Stimulated activated CD4-positive, alpha-beta T cell treated with anti-CD3 and anti-CD28 coated beads, Interleukin-1b, Interleukin-23, amount 100 ng/mL, for 1 hour (primary cell): ENCODE measurements around the gene WFIKKN1.
A peak's percentile ranks its signal among the peaks of the same experiment; 100 is the strongest.

Experiments
- DNase-seq, 2 donors: peaks; one replicate each; pipeline ENCODE4 v3.0.0-alpha.2; 2020; ENCODE audit warnings: low read depth in 2 of 2

WFIKKN1 gene

DNA sequence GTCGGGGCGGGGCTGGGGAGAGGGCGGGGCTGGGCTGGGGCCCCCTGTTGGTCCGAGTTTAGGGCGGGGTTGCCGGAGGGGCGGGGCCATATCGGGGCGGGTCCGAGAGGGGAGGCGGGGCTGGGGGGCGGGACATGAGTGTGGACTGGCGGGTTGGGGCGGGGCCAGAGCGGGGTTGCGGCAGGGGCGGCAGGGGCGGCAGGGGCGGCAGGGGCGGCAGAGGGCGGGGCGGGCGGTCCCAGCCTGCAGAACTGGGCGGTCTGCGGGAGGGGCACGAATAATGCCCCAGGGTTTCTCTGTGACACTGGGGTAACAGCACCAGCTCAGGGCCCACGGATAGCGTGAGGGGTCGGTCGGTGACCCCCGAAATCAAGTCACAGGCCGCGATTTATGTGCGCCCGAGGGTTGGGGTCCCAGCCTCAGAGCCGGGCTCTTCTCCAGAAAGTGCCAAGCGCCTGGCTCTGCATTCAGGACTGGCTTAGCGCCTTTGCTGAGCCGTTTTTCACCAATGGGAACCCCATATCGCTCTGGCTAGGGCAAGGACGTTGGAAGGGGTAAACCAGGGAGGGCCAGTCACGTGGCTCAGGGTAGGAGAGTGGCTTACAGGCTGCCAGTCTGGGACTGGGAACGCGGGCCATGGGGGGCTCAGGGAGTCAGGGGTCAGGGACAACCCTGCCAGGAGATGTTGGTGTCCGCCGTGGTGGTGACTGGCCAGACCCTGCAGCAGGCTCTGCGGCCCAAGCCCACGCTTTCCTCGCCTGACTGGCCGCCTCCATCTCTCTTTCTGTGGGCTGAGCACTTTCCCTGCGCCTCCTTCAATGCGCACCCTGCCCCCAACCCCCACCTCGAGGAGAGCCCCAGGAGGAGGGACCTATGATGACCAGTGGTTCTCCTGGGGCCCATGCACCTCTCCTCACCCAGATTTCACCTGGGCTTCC is 6.6 kb downstream of the WFIKKN1 start:
- peak; percentile 81 to 86 for DNase-seq

DNA sequence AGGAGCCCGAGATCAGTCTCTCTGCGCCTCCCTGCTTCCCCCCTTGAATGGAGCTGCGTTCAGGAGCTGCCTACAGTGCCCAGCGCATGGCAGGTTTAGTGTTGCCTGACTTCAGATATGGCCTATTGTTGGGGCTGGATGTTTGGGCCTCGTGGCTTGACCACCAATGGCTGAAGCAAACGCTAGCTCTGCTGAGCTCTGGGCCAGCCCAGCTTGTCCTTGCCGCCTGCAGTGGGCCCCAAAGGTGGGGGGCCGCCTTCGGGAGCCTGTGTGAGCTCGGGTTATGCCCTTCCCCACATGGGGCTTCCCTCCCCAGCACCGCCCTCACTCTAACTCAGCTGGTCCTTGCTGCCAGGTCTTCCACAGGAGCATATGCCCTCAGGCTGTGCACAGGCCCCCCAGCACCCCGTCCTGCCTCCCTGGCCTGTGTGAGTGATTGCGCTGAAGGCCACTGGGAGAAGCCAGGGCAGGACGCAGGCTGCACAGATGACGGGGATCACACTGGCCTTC is 7.3 kb downstream of the WFIKKN1 start:
- no peak for DNase-seq

DNA sequence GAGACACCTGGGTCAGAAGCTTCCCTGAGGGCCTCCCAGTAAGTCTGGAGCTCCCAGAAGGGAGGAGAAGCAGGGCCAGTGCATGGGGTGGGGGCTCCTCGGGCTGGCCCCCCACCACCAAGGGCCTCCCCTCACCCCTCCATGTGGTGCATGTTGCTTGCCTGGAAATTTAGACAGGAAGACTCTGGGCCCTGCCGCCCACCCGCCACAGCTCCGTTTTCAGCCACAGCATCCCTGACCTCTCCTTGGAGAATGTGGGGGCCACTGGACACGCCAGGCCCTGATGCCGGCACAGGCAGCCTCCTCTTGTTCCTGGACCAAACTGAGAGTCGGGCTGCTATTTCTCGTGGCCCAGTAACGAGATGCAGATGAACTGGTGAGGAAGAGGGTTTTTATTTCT is 8.1 kb downstream of the WFIKKN1 start:
- DNase-seq = no peak

DNA sequence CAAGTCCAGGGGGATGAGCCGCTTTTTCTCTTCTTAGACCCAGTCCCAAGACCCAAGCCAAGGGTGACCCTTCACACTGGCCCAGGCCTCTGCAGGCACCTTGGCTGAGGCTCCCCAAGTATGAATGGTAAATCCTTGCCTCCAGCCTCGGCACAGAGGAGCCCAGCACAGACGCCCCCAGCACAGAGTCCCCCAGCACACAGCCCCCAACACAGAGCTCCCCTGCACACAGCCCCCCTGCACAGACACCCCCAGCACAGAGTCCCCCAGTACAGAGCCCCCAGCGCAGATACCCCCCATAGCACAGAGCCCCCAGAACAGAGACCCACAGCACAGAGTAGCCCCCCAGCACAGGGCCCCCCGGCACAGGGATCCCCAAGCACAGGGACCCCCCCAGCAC is 9.8 kb downstream of the WFIKKN1 start:
- DNase-seq = no peak

DNA sequence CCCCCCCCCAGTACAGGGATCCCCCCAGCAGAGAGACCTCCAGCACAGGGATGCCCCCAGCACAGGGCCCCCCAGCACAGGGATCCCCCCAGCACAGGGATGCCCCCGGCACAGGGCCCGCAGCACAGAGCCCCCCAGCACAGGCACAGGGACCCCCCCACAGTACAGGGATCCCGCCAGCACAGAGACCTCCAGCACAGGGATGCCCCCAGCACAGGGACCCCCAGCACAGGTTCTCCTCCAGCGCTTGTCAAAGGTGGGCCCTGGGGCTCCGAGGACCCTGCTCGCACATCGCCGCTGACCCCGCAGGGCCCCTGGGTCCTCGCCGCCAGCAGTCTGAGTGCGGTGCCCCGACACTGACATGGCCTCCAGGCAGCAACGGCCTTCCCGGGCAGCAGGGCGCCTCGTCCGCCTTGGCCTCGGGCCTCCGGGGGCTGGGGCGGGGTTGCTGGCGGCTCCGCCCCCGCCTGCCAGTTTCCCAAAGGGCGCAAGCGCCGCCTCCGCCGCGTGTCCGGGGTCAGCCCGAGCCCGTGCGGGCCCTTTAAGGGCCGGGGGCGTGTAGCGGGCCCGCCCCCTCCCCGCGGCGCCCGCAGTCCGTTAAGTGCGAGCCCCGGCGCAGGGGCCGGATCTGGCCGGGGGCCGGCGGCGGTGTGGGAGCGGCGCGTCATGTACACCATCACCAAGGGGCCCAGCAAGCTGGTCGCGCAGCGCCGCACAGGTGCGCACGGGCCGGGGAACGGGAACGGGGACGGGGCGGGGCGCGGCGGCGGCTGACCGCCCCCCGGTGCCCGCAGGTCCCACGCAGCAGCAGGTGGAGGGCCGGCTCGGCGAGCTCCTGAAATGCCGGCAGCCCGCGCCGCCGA is 10.8 kb downstream of the WFIKKN1 start, which contains the start of gene MCRIP2:
MCRIP2 (plus strand) TSS at position 503 of the 863 bp plus-strand sequence; CDS start at position 667, 164 bp downstream.
- peak; percentile 23 to 45 for DNase-seq

DNA sequence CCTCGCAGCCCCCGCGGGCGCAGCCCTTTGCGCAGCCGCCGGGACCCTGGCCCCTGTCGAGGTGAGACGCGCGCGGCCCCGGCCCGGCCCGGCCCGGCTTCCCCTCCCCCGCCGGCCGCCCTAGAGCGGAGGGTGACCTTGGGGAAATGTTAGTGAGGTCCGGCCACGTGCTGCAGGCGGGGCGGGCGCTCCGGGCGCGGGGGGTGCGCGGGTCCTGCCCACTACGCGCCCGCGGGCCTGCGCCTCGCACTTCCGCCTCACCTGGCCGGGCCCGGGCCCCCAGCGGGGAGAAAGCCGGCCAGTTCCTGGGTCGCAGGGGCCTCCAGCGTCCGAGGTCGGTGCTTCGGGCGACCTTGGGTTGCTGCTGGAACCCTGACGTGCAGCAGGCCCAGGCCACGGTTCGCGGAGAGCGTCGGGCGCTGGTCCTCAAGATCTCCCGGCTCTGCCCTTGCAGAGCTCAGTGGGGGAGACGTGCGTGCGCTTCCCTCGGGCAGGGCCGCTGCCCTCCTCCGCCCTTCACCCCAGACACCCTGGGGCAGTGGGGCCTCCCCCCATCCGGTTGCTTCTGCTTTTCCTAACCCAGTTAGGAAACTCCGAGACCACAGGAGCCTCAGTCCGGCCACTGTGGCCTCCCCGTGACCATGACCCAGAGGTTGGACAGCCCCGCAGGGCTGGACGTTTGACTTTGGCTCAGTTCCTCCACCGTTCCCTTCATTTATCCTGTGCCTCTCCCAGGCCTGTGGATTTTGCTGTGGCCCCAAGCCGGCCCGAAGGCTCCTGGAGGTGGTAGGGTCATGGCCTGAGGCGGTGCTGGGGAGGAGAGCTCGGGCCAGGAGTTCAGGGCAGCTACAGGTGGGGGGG is 11.6 kb downstream of the WFIKKN1 start:
- DNase-seq = no peak

DNA sequence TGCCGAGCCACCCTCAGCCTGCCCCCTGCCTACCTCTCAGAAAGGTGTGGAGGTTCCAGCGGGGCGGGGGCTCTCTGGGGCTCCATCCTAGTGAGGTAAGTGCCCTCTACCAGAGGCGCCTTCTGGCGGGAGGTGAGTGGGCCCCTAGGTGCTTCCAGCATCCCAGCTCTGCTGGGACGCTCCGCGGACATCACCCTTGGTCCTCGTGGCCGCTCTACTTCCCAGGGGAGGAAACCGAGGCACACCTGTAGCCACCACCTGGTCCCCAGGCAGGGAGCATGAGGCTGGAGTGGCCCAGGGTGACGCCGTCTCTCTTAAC is 12.2 kb downstream of the WFIKKN1 start:
- DNase-seq = no peak

DNA sequence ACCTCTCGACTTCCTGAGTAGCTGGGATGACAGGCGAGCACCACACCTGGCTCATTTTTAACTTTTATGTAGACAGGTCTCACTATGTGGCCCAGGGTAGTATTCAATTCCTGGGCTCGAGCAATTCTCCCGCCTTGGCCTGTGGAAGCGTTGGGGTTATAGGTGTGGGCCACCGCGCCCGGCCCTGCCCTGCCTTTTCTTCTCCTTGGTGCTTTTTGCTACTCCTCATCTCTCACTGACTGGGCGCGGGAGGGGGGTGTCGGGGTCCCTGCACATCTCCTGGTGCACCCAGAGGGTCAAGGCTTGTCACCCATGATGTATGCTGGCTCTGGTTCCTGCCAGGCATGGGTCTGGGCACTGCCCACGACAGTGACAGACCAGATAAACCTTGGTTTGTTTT is 13.8 kb downstream of the WFIKKN1 start:
- DNase-seq = no peak

DNA sequence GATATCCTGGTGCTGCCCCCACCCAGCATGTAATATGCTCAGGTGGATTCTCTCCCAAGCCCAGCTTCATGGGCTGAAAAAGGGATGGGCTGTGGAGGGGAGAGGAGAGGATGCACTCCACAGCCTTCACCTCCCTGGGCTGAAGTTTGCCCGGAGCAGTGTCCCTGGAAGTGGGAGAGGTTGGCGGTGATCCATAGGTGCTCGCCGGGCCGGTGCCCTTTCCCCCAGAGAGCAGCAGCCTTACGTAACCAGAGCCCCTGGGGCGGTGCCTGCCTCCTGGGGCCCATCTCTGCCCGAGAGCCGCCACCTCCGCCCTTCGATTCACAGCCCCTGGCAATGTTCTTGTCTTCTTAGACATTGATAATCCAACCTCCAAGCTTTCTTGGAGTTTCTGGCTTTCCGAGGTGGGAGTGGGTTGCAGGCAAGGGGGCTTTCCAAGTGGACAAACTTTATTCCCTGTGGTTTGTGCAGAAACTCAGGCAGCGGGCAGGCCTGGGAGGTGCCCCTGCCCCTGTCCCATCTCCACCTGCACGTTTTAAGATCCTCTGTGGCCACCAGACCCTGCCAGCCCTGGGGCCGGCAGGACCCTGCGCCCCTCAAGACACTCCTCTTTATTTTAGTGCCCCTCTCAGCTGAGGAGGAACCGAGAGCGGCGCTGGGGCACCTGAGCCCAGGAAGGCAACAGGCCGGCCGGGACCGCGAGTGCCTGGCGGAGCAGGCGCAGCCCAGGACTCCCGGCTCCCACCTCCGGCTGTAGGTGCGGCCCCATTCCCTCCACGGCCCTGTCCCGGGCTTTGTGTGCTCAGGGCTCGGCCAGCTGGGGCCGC is 15.3 kb downstream of the WFIKKN1 start:
- DNase-seq = no peak

DNA sequence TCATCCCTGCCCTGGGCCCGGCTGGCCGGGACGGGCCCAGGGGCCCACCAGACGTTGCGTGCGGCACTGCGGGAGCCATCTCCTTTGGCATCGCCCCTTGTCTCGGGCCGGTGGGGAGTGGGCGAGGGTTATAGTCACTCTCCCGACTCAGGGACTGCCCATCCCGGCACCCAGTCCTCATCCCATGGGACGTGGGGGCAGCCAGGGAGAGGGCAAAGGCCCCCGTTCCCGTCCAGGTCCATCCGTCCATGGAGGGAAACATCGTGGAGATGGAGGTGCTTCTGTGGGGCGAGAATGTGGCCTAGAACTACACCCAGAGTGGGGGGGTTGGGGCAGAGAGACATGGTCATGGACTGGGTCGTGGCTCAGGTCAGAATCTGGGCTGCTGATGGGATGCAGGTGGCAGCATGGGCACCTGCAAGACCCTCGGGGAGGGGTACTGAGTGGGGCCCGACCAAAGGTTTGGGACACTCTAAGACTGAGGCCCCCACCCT is 15.9 kb downstream of the WFIKKN1 start:
- no peak for DNase-seq

DNA sequence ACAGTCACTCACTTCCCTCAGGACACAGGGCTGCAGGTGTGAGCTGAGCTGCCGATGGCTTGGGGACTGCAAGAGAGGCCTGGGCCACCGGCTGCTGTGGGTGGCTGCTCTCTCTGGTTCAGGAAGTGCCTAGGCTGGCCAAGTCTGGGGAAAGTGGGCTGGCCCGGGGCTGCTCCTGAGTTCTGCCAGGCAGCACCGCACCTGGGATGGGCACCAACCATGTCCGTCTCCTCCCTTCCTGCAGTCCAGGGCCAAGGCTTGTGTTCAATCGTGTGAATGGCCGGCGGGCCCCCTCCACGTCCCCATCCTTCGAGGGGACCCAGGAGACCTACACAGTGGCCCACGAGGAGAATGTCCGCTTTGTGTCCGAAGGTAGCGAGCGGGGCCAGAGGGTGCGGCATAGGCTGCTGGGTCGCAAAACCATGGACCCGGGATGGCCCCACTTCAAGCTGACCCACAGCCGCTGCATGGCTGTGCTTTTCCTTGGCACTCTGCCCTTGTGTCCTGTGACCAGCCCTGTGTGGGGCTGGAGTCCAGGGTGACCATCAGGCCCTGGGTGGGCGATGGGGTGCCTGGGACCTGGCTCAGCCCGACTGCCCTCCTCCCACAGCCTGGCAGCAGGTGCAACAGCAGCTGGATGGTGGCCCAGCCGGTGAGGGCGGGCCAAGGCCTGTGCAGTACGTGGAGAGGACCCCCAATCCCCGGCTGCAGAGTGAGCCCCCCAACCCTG is 16.6 kb downstream of the WFIKKN1 start:
- DNase-seq = no peak

DNA sequence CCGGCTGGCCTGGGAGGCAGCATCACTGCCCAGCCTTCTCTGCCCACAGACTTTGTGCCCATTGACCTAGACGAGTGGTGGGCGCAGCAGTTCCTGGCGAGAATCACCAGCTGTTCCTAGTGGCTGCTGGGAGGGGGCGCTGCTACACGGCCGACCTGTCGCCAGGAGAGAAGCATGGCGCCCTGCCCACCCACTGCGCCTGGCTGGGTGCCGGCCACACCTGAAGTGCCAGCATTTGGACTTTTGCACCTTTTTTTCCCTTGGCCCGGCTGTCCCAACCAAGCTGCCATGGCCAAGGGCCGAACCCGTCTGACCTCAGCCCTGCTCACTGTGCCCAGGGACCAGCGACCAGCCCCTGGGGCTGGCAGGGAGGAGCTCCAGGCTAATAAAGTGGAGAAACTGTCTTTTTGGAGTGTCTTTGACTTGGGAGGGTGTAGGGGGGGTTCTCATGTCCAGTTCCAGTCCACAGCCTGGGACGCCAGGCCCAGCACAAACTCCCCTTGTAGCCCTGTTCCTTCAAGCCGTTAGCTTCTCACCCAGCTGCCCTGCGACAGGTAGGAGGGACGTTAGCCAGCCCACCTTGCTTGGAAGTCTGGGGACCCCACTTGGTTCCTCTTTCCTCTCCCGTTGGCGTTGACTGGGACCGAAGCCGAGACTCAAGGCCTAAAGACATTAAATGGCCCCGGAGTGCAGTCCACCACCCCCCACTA is 17.4 kb downstream of the WFIKKN1 start:
- DNase-seq = no peak

DNA sequence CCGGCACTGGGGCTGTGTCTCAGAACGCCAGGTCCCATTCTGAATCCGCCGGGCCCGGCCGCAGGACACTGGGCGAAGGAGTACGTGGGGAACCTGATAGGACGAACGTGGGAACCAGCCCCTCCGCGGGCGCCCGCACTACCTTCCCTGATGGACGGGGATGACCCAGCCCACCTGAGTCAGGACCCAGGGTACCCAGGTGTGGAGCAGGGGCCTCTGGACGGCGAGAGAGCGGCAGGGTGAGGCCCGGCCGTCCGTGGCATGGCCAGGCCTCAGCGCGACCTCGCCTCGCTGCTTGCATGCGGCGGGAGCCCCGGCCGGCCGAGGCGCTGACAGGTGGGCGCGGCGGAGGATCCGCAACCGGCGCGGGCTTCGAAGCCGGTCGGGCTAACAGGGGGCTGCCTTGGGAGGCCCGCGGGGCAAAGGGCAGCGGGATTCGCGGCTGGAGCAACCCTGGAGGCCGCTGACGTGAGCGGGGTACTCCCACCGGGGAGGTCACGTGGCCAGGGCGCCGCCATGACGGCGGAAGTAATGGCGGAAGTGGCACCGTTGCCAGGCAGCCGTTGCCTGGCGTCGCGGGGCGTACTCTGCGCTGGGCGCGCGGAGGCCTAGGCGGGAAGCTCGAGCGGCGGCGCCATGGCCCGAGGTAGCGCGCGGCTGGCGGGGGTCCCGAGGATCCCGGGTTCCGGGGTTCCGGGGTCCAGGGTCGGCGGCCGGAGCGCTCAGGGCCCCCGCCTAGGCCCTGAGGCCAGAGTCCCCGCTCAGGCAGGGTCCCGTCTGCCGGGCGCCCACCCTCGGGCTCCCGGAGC is 18.2 kb downstream of the WFIKKN1 start, which contains the start of gene WDR90:
WDR90 (plus strand) TSS at position 585 of the 809 bp plus-strand sequence; CDS start at position 637, 52 bp downstream.
- peak; percentile 78 to 84 for DNase-seq

DNA sequence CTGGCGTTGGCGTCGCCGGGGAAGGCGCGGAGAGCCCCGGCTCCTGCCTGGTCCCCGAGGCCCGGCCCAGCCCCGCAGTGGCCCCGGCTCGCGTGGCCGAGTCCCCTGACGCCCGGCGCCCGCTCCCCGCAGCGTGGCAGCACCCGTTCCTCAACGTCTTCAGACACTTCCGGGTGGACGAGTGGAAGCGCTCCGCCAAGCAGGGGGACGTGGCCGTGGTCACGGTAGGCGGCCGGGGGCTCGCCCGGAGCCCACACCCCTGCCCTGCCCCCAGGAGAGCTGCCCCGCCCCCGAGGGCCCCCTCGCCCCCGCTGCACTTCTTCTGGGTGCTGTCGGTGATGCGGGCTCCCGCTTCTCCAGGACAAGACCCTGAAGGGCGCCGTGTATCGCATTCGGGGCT is 18.8 kb downstream of the WFIKKN1 start:
- no peak for DNase-seq

DNA sequence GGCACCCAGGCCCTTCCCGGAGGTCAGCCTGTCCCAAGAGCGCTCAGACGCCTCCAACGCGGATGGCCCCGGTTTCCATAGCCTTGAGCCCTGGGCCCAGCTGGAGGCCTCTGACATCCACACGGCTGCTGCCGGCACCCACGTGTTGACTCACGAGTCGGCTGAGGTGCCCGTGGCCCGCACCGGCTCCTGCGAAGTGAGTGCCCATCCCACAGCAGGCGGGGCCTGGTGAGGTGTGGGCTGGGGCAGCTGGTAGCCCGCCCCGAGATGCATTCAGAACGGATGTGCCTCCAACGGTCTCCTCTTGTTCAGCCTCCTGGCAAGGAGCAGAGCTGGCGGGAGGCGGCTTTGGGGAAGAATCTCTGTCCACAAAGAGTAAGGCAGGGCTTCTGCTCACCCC is 21.1 kb downstream of the WFIKKN1 start:
- no peak for DNase-seq

DNA sequence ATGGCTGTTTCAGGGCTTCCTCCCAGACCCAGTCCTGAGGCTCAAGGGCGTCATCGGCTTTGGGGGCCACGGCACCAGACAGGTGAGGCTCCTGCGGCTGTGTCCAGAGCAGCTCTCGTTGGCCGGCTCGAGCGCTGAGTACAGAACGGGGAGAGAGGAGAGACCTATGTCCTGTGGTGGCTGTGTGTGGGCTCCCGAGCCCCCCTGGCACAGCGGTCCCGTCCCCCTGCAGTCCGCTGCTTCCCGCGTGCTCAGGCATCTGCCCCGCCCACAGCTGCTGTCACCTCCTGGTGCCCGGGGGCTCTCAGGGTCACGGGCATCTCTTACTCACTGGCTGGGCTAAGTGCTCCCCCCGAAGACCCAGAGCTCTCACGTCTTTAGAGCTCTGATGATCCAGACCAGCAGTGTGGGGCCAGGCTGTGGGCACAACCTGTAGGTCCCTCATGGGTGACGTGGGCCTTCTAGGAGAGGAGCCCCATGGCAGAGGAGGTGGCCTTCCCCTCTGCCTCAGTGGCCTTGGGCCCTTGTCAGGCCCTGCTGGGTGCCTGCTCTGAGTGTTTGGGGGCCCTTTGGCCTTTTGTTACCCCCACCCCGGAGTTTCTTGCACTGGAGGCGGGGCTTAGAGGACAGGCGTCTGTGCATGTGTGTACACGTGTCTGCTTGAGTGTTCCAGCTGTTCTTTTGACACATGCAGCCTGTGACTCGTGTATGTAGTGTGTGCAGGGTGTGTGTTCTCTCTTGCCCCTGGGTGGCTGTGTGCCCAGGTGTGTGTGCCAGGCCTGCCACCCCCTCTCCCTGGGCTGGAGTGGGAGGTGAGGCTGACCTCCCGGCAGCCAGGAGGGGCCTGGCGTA is 21.9 kb downstream of the WFIKKN1 start:
- no peak for DNase-seq

DNA sequence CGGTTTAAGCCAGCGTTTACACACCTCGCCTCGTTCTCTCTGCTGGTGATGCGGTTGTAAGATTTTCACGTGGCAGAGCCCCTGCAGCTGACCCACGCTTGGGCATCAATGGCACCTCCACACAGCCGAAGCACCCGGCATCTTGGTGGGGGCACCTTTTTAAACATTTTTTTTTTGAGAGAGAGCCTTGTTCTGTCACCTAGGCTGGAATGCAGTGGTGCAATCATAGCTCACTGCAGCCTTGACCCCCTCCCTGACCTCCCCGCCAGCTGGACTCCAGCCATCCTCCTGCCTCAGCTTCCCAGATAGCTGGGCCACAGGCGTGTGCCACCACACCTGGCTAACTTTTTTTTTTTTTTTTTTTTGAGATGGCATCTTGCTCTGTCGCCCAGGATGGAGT is 23.2 kb downstream of the WFIKKN1 start:
- no peak for DNase-seq
